NCI-H526 treated with DMSO at 0.1 percent for 48 hours (cell line): Measurements from ENCODE around the gene DPY19L3.

Source experiments
- DNase-seq: peaks from one replicate; lab custom pipeline; 2025; lab: John Stamatoyannopoulos, UW

The DPY19L3 gene

DNA sequence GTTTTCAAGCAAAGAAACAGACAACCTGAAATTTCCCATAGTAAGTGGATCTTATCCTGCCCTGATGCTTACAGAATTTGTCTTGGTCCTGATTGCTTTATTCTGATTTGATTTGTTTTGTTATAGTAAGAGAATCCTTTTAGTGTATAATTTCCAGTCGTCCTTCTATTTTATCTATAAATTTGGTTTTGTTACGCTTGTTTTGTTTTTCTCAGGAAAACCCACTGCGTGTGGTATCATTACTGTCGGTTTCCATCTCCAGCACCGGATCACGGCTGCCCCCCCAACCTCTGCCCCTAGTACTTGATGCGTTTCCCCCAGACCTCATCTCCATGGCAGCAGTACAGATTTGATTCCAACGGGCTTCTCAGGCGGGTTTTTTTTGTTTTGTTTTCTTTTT lies 117.4 kb downstream of the DPY19L3 start:
- DNase-seq: no peak

DNA sequence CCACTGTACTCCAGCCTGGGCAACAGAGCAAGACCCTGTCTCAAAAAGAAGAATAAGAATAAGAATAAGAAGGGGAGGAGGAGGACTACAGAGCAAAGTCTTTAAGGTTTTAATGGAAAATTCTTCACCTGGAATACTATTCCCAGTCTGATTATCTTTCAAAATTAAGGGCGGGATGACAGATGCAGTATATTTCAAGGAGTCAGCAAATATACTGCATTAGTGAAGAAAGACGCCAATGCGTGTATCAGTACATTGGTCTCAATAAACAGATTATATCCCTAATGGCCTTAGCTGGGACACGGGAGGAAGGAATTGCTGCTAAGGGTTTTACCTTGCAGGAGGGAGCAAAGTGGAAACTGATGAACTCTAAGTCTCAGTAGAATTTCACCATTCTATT lies 121.3 kb downstream of the DPY19L3 start:
- no peak for DNase-seq

DNA sequence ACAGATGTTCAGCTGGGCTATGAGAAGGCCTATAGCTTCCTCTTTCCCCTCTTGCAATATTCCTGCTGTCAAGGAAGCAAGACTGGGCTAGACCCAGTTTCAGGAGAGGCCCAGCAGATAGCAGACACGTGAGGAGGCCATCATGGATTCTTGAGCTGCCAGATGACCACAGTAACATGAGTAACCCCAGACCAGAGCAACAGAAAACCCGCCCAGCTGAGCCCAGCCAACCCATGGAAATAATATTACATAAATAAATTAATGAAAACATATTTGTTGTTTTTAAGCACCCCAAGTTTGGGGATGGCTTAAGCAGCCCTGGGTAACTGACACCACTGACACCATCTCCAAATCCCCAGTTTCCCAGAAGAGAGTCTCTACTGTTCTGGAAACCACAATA lies 125.2 kb downstream of the DPY19L3 start:
- DNase-seq: no peak

DNA sequence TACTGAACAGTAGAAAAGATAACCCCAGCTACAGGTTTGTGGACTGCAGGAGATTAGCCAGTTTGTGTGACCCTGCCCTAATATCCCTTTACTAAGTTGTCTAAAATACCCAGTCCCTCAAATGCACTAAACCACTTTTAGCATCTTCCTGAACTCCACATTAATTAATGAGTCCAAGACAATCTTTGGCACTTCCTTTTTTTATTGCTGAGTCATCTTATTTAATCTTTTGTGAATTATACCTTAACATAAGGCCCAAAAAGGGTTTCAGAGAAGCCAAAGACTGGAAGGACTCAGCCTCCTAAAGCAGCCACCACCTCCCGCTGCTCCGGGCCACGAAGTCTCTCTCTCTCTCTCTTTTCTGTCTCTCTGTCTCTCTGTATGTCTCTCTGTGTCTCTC lies 126.7 kb downstream of the DPY19L3 start:
- DNase-seq: no peak
